ENCODE measurements around the gene EXOC4. TPM values are rescaled to one million over a fixed set of nuclear protein-coding genes. Genes with fewer than 3 reads are reported as not detected.

The EXOC4 gene
- total RNA-seq, 4 donors from 2014 or later: 36.6 to 64.0 (median 57.4) TPM

DNA sequence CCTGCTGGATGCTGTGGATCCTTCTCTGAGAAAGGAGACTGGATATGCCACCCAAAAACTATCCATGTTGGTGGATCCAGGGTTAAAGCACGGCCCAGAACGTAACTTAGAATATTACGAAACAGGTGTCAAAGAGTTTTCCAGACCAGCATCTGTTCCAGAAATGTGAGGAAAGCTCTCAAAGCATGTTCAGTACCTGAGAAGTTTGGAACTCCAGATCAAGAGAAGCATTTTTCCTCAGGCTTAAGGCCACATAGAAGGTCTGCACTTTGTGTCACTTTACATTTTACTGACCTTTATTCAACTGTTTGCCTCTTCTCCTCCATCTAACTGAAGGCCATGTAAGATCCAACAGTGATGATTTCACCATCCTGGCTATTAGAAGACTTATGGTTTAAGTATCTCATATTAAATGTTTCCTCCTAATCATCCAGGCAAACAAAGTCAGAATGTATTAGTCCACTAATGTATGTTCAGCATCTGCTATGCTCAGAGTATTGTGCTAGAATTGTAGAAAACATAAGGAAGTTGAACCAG, 533.6 kb downstream of the EXOC4 start:
- intact Hi-C loops (cut with DNase I): no loop called here
- no peak for DNase-seq (ENCODE audit: extremely low spot score)
- H3K4me3 ChIP-seq: no peak overlapping the region
- H3K4me1 ChIP-seq: no peaks in the 10 kb centered on the region
- H3K36me3 ChIP-seq: no peaks in the 10 kb centered on the region
- H3K27me3 ChIP-seq: no peaks in the 10 kb centered on the region
- no peak for TF ChIP-seq EP300 (IDR thresholded peaks at IDR 0.05)
- no peak for TF ChIP-seq POLR2AphosphoS5 (IDR thresholded peaks at IDR 0.05)
- TF ChIP-seq, protein P1, sequence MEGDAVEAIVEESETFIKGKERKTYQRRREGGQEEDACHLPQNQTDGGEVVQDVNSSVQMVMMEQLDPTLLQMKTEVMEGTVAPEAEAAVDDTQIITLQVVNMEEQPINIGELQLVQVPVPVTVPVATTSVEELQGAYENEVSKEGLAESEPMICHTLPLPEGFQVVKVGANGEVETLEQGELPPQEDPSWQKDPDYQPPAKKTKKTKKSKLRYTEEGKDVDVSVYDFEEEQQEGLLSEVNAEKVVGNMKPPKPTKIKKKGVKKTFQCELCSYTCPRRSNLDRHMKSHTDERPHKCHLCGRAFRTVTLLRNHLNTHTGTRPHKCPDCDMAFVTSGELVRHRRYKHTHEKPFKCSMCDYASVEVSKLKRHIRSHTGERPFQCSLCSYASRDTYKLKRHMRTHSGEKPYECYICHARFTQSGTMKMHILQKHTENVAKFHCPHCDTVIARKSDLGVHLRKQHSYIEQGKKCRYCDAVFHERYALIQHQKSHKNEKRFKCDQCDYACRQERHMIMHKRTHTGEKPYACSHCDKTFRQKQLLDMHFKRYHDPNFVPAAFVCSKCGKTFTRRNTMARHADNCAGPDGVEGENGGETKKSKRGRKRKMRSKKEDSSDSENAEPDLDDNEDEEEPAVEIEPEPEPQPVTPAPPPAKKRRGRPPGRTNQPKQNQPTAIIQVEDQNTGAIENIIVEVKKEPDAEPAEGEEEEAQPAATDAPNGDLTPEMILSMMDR (IDR thresholded peaks at IDR 0.05): no peak
- TF ChIP-seq POLR2A (IDR thresholded peaks at IDR 0.05; ENCODE audit: low read depth): no peak
- H3K27ac ChIP-seq (replicated peaks in 1 of 4): no peak overlapping the region
- 52% methylated on average over 3 of the region's 3 CpGs for WGBS
- no peaks in the 10 kb centered on the region for H3K9me3 ChIP-seq

DNA sequence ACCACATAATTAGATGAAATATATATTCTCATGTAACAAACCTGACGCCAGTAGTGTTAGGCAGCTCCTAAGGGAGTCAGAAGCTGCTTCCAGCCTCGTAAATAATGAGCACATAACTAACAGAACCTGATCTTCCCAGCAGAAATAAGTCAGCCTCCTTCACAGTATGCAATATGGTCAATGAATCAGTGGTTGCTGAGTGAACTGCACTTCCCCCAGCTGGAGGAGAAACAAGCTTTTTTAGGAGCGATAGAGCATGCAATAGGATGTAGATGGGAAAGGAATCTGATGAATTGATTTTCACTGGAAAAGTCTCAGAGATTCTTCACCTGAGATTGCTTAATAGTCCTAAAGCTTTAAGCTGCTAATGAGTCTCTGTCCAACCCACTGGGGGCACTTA, 537.1 kb downstream of the EXOC4 start:
- H3K9me3 ChIP-seq: no peaks in the 10 kb centered on the region
- peaks cover 0 to 5% (median 0%) of the 10 kb centered on the region in 4 donors for H3K4me1 ChIP-seq
- no peak overlapping the region for H3K27ac ChIP-seq (replicated peaks in 1 of 4)
- no peak overlapping the region for H3K4me3 ChIP-seq
- no peak for TF ChIP-seq EP300 (IDR thresholded peaks at IDR 0.05)
- TF ChIP-seq POLR2AphosphoS5 (IDR thresholded peaks at IDR 0.05): no peak
- TF ChIP-seq, protein P1 (IDR thresholded peaks at IDR 0.05): no peak
- TF ChIP-seq POLR2A (IDR thresholded peaks at IDR 0.05; ENCODE audit: low read depth): no peak
- WGBS: 96% methylated on average over 3 of the region's 3 CpGs
- no peaks in the 10 kb centered on the region for H3K27me3 ChIP-seq
- no peaks in the 10 kb centered on the region for H3K36me3 ChIP-seq
- DNase-seq (ENCODE audit: extremely low spot score): no peak
- intact Hi-C loops (cut with DNase I): no loop called here

DNA sequence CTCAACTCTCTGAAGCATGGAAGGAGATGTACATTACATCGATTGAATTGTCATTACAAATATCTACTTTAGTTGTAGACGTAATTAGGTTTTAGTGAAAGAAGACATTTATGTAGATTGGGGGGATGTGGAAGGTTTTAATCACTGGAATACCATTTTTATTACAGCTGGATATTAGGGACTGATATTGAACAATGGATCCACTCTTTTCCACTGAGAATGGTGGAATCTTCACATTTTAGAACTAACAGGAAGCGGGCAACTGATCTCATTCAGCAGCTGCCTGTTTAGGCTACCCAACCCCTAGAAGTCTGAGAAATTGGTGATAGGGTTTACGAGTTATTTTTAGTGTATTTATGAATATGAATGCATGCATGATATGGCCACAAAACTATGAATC, 538.0 kb downstream of the EXOC4 start:
- H3K36me3 ChIP-seq: no peaks in the 10 kb centered on the region
- WGBS: 89% methylated on average over 4 of the region's 4 CpGs
- no peaks in the 10 kb centered on the region for H3K27me3 ChIP-seq
- no peak for DNase-seq (ENCODE audit: extremely low spot score)
- no peak overlapping the region for H3K4me3 ChIP-seq
- H3K27ac ChIP-seq (replicated peaks in 1 of 4): no peak overlapping the region
- H3K4me1 ChIP-seq: peaks cover 0 to 5% (median 0%) of the 10 kb centered on the region in 4 donors
- TF ChIP-seq EP300 (IDR thresholded peaks at IDR 0.05): no peak
- TF ChIP-seq POLR2A (IDR thresholded peaks at IDR 0.05; ENCODE audit: low read depth): no peak
- no peak for TF ChIP-seq POLR2AphosphoS5 (IDR thresholded peaks at IDR 0.05)
- TF ChIP-seq, protein P1 (IDR thresholded peaks at IDR 0.05): no peak
- intact Hi-C loops (cut with DNase I): no loop called here
- H3K9me3 ChIP-seq: no peaks in the 10 kb centered on the region

DNA sequence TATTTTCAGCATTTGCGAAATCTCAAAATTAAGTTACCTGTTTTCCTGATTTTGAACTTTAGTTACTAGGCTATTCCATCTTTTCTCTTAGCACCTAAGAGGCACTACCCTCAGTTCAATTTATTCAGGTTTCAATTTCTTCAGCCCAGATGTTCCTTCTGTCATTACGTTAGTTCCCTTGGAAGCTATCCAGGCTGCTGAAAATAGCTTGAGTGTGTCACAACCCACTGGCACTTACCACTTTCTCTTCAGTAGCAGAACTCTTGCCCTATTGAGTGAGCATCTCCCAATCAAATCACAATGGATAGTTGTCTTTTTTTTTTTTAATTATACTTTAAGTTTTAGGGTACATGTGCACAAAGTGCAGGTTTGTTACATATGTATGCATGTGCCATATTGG, 541.6 kb downstream of the EXOC4 start:
- TF ChIP-seq, protein P1 (IDR thresholded peaks at IDR 0.05): no peak
- no peak for TF ChIP-seq POLR2A (IDR thresholded peaks at IDR 0.05; ENCODE audit: low read depth)
- no peak for TF ChIP-seq EP300 (IDR thresholded peaks at IDR 0.05)
- TF ChIP-seq POLR2AphosphoS5 (IDR thresholded peaks at IDR 0.05): no peak
- Histone ChIP-seq H3K27me3 (no peaks in the 10 kb centered on the region), H3K9me3 (no peaks in the 10 kb centered on the region), H3K36me3 (no peaks in the 10 kb centered on the region), H3K4me1 (peaks cover 0 to 5% (median 0%) of the 10 kb centered on the region in 4 donors), H3K4me3 (no peak overlapping the region), H3K27ac (replicated peaks in 1 of 4) (no peak overlapping the region)
- no peak for DNase-seq (ENCODE audit: extremely low spot score)
- intact Hi-C loops (cut with DNase I): no loop called here
- WGBS: 50% methylated on average over 2 of the region's 2 CpGs
